ENCODE results near the gene LNX2.

Gene LNX2

GRCh38 chr13:27572234-27572901 lies 48.0 kb downstream of the LNX2 start:
- Histone ChIP-seq H3K4me1 (ENCODE audit: control insufficient read depth, insufficient read depth, low read length) (no peaks in the 10 kb centered on the region), H3K27ac (ENCODE audit: low read depth, low read length) (no peak overlapping the region), H3K27me3 (ENCODE audit: control insufficient read depth, insufficient read depth, low read length) (no peaks in the 10 kb centered on the region), H3K36me3 (ENCODE audit: control insufficient read depth, insufficient read depth, low read length) (peaks cover 7% of the 10 kb centered on the region), H3K9ac (ENCODE audit: low read length) (no peak overlapping the region), H3K4me3 (ENCODE audit: low read length) (no peak overlapping the region)

- H3K4me3 ChIP-seq (ENCODE audit: low read length): no peak overlapping the region
- H3K4me1 ChIP-seq (ENCODE audit: control insufficient read depth, insufficient read depth, low read length): no peaks in the 10 kb centered on the region
- no peaks in the 10 kb centered on the region for H3K27me3 ChIP-seq (ENCODE audit: control insufficient read depth, insufficient read depth, low read length)
- no peak overlapping the region for H3K9ac ChIP-seq (ENCODE audit: low read length)
- peaks cover 15% of the 10 kb centered on the region for H3K36me3 ChIP-seq (ENCODE audit: control insufficient read depth, insufficient read depth, low read length)
- no peak overlapping the region for H3K27ac ChIP-seq (ENCODE audit: low read depth, low read length)
These were observed 49.4 kb downstream of the LNX2 start for GRCh38 chr13:27570906-27571305.

- no peaks in the 10 kb centered on the region for H3K4me1 ChIP-seq (ENCODE audit: control insufficient read depth, insufficient read depth, low read length)
- H3K27me3 ChIP-seq (ENCODE audit: control insufficient read depth, insufficient read depth, low read length): no peaks in the 10 kb centered on the region
- H3K4me3 ChIP-seq (ENCODE audit: low read length): no peak overlapping the region
- no peak overlapping the region for H3K9ac ChIP-seq (ENCODE audit: low read length)
- H3K36me3 ChIP-seq (ENCODE audit: control insufficient read depth, insufficient read depth, low read length): peaks cover 15% of the 10 kb centered on the region
- no peak overlapping the region for H3K27ac ChIP-seq (ENCODE audit: low read depth, low read length)
These were observed 50.9 kb downstream of the LNX2 start for GRCh38 chr13:27569405-27569804.

- Histone ChIP-seq H3K27ac (ENCODE audit: low read depth, low read length) (no peak overlapping the region), H3K4me3 (ENCODE audit: low read length) (no peak overlapping the region), H3K4me1 (ENCODE audit: control insufficient read depth, insufficient read depth, low read length) (no peaks in the 10 kb centered on the region), H3K9ac (ENCODE audit: low read length) (no peak overlapping the region), H3K36me3 (ENCODE audit: control insufficient read depth, insufficient read depth, low read length) (peaks cover 15% of the 10 kb centered on the region), H3K27me3 (ENCODE audit: control insufficient read depth, insufficient read depth, low read length) (no peaks in the 10 kb centered on the region)
These were observed 54.5 kb downstream of the LNX2 start for GRCh38 chr13:27565818-27566217.

GRCh38 chr13:27562457-27562856 lies 57.9 kb downstream of the LNX2 start:
- Histone ChIP-seq H3K4me3 (ENCODE audit: low read length) (no peak overlapping the region), H3K36me3 (ENCODE audit: control insufficient read depth, insufficient read depth, low read length) (peaks cover 11% of the 10 kb centered on the region), H3K9ac (ENCODE audit: low read length) (no peak overlapping the region), H3K27ac (ENCODE audit: low read depth, low read length) (no peak overlapping the region), H3K27me3 (ENCODE audit: control insufficient read depth, insufficient read depth, low read length) (no peaks in the 10 kb centered on the region), H3K4me1 (ENCODE audit: control insufficient read depth, insufficient read depth, low read length) (no peaks in the 10 kb centered on the region)

- no peaks in the 10 kb centered on the region for H3K27me3 ChIP-seq (ENCODE audit: control insufficient read depth, insufficient read depth, low read length)
- no peak overlapping the region for H3K4me3 ChIP-seq (ENCODE audit: low read length)
- no peak overlapping the region for H3K27ac ChIP-seq (ENCODE audit: low read depth, low read length)
- no peak overlapping the region for H3K9ac ChIP-seq (ENCODE audit: low read length)
- no peaks in the 10 kb centered on the region for H3K4me1 ChIP-seq (ENCODE audit: control insufficient read depth, insufficient read depth, low read length)
- H3K36me3 ChIP-seq (ENCODE audit: control insufficient read depth, insufficient read depth, low read length): peaks cover 4% of the 10 kb centered on the region
These were observed 60.6 kb downstream of the LNX2 start for GRCh38 chr13:27559719-27560118.

- Histone ChIP-seq H3K4me3 (ENCODE audit: low read length) (no peak overlapping the region), H3K27me3 (ENCODE audit: control insufficient read depth, insufficient read depth, low read length) (no peaks in the 10 kb centered on the region), H3K9ac (ENCODE audit: low read length) (no peak overlapping the region), H3K36me3 (ENCODE audit: control insufficient read depth, insufficient read depth, low read length) (peaks cover 7% of the 10 kb centered on the region), H3K4me1 (ENCODE audit: control insufficient read depth, insufficient read depth, low read length) (no peaks in the 10 kb centered on the region), H3K27ac (ENCODE audit: low read depth, low read length) (no peak overlapping the region)
These were observed 64.2 kb downstream of the LNX2 start for GRCh38 chr13:27556109-27556508.

- Histone ChIP-seq H3K27me3 (ENCODE audit: control insufficient read depth, insufficient read depth, low read length) (no peaks in the 10 kb centered on the region), H3K4me1 (ENCODE audit: control insufficient read depth, insufficient read depth, low read length) (no peaks in the 10 kb centered on the region), H3K9ac (ENCODE audit: low read length) (no peak overlapping the region), H3K27ac (ENCODE audit: low read depth, low read length) (no peak overlapping the region), H3K36me3 (ENCODE audit: control insufficient read depth, insufficient read depth, low read length) (peaks cover 5% of the 10 kb centered on the region), H3K4me3 (ENCODE audit: low read length) (no peak overlapping the region)
These were observed 68.8 kb downstream of the LNX2 start for GRCh38 chr13:27551562-27551961.

- Histone ChIP-seq H3K4me1 (ENCODE audit: control insufficient read depth, insufficient read depth, low read length) (no peaks in the 10 kb centered on the region), H3K4me3 (ENCODE audit: low read length) (no peak overlapping the region), H3K27ac (ENCODE audit: low read depth, low read length) (no peak overlapping the region), H3K9ac (ENCODE audit: low read length) (no peak overlapping the region), H3K27me3 (ENCODE audit: control insufficient read depth, insufficient read depth, low read length) (no peaks in the 10 kb centered on the region), H3K36me3 (ENCODE audit: control insufficient read depth, insufficient read depth, low read length) (peaks cover 3% of the 10 kb centered on the region)
These were observed 70.8 kb downstream of the LNX2 start for GRCh38 chr13:27549406-27549981.

GRCh38 chr13:27542220-27542619 lies 78.1 kb downstream of the LNX2 start:
- H3K4me3 ChIP-seq (ENCODE audit: low read length): no peak overlapping the region
- H3K36me3 ChIP-seq (ENCODE audit: control insufficient read depth, insufficient read depth, low read length): no peaks in the 10 kb centered on the region
- H3K9ac ChIP-seq (ENCODE audit: low read length): no peak overlapping the region
- H3K27me3 ChIP-seq (ENCODE audit: control insufficient read depth, insufficient read depth, low read length): no peaks in the 10 kb centered on the region
- no peaks in the 10 kb centered on the region for H3K4me1 ChIP-seq (ENCODE audit: control insufficient read depth, insufficient read depth, low read length)
- H3K27ac ChIP-seq (ENCODE audit: low read depth, low read length): no peak overlapping the region

GRCh38 chr13:27541386-27541785 lies 78.9 kb downstream of the LNX2 start:
- no peak overlapping the region for H3K27ac ChIP-seq (ENCODE audit: low read depth, low read length)
- no peaks in the 10 kb centered on the region for H3K4me1 ChIP-seq (ENCODE audit: control insufficient read depth, insufficient read depth, low read length)
- no peak overlapping the region for H3K4me3 ChIP-seq (ENCODE audit: low read length)
- H3K27me3 ChIP-seq (ENCODE audit: control insufficient read depth, insufficient read depth, low read length): no peaks in the 10 kb centered on the region
- H3K36me3 ChIP-seq (ENCODE audit: control insufficient read depth, insufficient read depth, low read length): no peaks in the 10 kb centered on the region
- H3K9ac ChIP-seq (ENCODE audit: low read length): no peak overlapping the region

GRCh38 chr13:27536361-27537101 lies 83.8 kb downstream of the LNX2 start:
- Histone ChIP-seq H3K9ac (ENCODE audit: low read length) (no peak overlapping the region), H3K4me1 (ENCODE audit: control insufficient read depth, insufficient read depth, low read length) (no peaks in the 10 kb centered on the region), H3K36me3 (ENCODE audit: control insufficient read depth, insufficient read depth, low read length) (no peaks in the 10 kb centered on the region), H3K27me3 (ENCODE audit: control insufficient read depth, insufficient read depth, low read length) (no peaks in the 10 kb centered on the region), H3K27ac (ENCODE audit: low read depth, low read length) (no peak overlapping the region), H3K4me3 (ENCODE audit: low read length) (no peak overlapping the region)

All from rectal smooth muscle tissue (tissue), 1 donor.